ENCODE data around the gene SDK2.

SDK2 gene

DNA sequence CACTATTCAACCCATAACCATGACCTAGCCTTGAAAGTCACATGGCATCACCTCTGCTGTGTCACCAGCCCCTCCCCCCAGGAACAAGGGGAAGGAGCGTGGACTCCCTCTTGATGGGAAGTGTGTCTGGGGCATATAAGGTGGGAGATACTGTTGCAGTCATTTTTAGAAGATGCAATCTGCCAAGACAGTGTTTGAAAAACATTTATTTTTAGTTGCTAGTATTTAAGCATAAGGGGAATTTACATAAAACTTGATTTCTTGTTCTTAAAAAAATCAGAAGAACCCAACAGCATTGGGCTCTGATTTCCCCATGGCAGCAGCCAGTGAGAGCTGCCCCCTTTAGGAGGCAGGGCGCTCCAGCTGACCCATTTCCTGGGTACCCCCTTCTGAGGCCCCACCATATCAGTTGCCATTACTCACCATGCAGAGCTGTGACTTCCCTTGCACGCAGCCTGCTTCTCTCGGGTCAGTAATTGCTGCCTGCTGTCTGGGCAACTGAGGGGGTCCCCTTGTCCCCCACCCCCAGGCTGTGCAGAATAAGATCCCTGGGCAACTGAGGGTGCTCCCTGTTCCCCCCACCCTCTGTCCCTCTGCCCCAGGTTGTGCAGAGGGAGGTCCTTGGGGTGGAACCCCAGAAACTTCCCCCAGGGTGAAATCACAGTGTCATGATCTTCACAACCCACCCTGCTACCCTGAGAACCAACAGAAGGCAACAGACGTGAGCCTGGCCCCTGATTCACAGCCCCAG is 320.7 kb downstream of the SDK2 start:
- no peak overlapping the region for H3K4me3 ChIP-seq (ENCODE audit: low read depth, low read length)
- no peak for TF ChIP-seq CTCF (IDR thresholded peaks at IDR 0.05; ENCODE audit: borderline replicate concordance, insufficient read depth, low read depth, low read length)

GRCh38 chr17:73320601-73321264 is 323.5 kb downstream of the SDK2 start:
- no peak for TF ChIP-seq CTCF (IDR thresholded peaks at IDR 0.05; ENCODE audit: borderline replicate concordance, insufficient read depth, low read depth, low read length)
- no peak overlapping the region for H3K4me3 ChIP-seq (ENCODE audit: low read depth, low read length)

DNA sequence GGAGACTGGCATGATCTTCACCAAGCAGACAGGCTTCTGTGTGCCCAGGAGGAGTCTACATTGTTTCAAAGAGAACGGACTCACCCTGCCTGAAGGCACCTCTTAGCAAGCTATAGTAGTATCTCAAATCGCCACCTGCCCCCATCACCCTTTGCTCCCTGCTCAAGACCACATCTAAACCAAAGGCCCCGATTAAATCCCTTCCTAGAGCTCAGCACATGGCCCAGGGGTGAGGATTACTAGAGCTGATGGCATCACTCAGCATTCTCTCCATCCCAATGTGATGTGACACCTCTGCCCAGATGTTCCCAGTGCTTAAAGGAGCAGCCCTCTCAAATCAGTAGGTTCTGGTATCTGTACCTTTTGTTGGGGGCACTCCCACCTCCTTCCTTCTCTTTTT is 324.5 kb downstream of the SDK2 start:
- TF ChIP-seq CTCF (IDR thresholded peaks at IDR 0.05; ENCODE audit: borderline replicate concordance, insufficient read depth, low read depth, low read length) = no peak
- no peak overlapping the region for H3K4me3 ChIP-seq (ENCODE audit: low read depth, low read length)

GRCh38 chr17:73318836-73319235 is 325.4 kb downstream of the SDK2 start:
- H3K4me3 ChIP-seq (ENCODE audit: low read depth, low read length) = no peak overlapping the region
- no peak for TF ChIP-seq CTCF (IDR thresholded peaks at IDR 0.05; ENCODE audit: borderline replicate concordance, insufficient read depth, low read depth, low read length)

DNA sequence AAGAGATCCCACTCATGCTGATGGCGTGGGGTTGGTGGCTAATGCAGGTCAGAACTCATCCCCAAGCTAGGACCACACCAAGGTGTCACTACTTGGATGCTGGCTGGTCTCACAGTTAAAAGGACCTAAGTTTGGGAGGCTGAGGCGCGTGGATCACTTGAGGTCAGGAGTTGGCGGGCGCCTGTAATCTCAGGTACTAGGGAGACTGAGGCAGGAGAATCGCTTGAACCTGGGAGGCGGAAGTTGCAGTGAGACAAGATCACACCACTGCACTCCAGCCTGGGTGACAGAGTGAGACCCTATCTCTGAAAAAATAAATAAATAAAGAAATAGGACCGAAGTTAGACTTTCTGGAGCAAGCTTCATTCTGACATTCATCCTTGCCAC is 325.8 kb downstream of the SDK2 start:
- TF ChIP-seq CTCF (IDR thresholded peaks at IDR 0.05; ENCODE audit: borderline replicate concordance, insufficient read depth, low read depth, low read length) = no peak
- H3K4me3 ChIP-seq (ENCODE audit: low read depth, low read length) = no peak overlapping the region

- no peak for TF ChIP-seq CTCF (IDR thresholded peaks at IDR 0.05; ENCODE audit: borderline replicate concordance, insufficient read depth, low read depth, low read length)
- H3K4me3 ChIP-seq (ENCODE audit: low read depth, low read length) = no peak overlapping the region
These were observed 326.5 kb downstream of the SDK2 start for GRCh38 chr17:73317513-73318426.

Data from GM12875 (cell line).